GM21367 (cell line): Measurements from ENCODE around the gene POLD1.
"Not testable (repeated sequence)": the region's sequence is repeated elsewhere in the genome, so short reads cannot be mapped to it uniquely, and the experiment has no call there.

Experiments
- ATAC-seq: cut with Tn5 transposase; IDR thresholded peaks from one replicate; pipeline ENCODE4 v1.9.1; 2021; ENCODE audit not compliant: unreplicated experiment

Gene POLD1

DNA sequence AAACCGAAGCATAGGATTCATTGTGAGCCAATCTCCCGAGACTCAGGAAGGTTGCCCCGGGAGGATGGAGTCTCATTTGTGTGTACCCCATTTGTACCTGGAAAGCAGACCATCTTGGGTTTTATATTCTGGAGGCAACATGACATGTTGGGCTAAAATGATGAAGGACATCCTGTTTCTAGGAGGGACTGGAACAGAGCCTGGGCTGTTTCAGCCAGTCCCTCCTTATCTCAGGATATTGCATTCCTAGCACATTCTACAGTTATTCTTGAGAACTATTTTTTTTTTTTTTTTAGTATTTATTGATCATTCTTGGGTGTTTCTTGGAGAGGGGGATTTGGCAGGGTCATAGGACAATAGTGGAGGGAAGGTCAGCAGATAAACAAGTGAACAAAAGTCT lies 6.1 kb downstream of the POLD1 start:
- not testable (repeated sequence) for ATAC-seq

DNA sequence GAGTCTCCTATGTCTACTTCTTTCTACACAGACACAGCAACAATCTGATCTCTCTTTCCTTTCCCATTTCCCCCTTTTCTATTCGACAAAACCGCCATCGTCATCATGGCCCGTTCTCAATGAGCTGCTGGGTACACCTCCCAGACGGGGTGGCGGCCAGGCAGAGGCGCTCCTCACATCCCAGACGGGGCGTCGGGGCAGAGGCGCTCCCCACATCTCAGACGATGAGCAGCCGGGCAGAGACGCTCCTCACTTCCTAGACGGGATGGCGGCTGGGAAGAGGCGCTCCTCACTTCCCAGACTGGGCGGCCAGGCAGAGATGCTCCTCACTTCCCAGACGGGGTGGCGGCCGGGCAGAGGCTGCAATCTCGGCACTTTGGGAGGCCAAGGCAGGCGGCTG lies 6.8 kb downstream of the POLD1 start:
- not testable (repeated sequence) for ATAC-seq

DNA sequence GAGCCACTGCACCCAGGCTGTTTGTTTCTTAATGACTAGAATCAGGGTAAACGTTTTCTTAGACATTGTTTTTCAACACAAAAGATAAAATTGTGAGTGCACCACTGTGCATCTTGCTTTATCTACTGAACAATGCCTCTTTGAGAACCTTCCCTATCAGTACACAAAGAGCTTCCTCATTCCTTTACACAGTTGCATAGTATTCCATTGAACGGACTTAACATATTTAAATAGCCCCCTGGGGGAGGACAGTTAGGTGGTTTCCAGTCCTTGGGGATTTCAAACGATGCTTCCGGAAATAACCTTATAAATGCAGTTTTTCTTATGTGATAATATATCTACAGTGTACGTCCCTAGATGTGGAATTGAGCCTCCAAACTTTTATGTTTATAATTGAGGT lies 8.6 kb downstream of the POLD1 start:
- ATAC-seq, result no peak

DNA sequence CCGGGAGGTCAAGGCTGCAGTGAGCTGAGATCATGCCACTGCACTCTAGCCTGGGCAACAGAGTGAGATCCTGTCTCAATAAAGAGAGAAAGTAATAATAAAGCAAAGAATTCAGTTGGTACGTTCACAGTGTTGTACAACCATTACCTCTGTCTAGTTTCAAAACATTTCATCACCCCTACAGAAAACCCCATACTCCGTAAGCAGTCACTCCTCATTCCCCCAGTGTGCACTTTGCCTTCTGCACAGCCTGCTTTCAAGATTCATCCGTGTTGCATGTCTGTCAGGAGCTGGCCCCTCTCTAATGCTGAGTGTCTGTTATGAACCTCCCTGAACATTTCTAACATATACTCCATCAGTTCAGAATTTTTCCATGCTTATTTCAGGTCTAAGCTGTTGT lies 9.4 kb downstream of the POLD1 start:
- ATAC-seq, result no peak

DNA sequence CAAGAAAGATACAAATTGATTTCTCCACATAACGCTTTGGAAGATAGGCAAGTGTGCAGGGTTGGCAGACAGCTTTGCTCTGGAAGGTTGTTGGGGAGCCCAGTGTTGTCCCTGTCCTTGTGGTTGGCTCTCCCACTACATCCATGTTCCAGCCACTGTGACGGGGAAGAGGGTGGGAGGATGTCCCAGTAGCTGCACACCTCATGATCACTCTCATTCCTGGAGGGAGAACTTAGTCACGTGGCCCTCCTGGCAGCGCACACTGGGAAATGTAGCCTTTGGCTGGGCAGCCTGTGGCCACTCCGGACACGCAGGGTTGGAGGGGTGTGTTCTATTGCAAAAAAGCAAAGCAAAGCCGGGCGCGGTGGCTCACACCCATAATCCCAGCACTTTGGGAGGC lies 9.9 kb downstream of the POLD1 start:
- no peak for ATAC-seq

DNA sequence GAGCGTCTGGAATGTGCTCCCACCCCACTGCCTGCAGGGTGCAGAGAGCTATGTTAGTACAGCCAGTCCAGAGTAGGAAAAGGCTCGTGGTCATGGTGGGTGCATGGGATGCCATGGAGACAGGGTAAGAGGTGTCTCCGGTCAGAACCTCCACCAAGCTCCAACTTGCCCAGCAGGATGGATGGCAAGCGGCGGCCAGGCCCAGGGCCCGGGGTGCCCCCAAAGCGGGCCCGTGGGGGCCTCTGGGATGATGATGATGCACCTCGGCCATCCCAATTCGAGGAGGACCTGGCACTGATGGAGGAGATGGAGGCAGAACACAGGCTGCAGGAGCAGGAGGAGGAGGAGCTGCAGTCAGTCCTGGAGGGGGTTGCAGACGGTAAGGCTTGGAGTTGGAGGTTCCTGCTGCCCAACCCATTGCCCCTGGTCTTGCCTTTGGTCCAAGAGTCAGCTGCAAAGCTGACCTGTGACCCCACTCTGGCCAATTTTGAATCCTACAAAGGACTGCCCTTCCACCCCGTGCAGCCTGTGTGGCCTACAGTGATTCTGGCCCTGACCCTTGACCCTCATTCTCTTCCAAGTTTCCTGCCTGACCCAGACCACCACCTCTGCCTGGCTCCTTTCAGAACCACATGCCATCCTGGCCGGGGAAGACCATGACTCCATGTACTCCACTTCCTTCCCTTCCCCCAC lies 14.7 kb downstream of the POLD1 start:
- ATAC-seq, result no peak

DNA sequence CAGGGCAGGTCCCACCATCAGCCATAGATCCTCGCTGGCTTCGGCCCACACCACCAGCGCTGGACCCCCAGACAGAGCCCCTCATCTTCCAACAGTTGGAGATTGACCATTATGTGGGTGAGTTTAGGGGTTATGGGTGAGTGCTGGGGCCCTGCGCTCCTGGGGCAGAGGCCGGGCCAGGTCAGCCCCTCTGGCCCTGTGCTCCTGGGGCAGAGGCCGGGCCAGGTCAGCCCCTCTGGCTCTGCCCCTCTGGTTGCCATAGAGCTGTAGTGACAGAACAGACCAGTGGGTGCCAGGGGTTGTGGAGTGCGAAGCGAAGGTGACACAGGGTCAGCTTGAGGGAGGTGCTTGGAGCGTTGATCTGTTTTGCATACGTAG lies 15.2 kb downstream of the POLD1 start:
- no peak for ATAC-seq

DNA sequence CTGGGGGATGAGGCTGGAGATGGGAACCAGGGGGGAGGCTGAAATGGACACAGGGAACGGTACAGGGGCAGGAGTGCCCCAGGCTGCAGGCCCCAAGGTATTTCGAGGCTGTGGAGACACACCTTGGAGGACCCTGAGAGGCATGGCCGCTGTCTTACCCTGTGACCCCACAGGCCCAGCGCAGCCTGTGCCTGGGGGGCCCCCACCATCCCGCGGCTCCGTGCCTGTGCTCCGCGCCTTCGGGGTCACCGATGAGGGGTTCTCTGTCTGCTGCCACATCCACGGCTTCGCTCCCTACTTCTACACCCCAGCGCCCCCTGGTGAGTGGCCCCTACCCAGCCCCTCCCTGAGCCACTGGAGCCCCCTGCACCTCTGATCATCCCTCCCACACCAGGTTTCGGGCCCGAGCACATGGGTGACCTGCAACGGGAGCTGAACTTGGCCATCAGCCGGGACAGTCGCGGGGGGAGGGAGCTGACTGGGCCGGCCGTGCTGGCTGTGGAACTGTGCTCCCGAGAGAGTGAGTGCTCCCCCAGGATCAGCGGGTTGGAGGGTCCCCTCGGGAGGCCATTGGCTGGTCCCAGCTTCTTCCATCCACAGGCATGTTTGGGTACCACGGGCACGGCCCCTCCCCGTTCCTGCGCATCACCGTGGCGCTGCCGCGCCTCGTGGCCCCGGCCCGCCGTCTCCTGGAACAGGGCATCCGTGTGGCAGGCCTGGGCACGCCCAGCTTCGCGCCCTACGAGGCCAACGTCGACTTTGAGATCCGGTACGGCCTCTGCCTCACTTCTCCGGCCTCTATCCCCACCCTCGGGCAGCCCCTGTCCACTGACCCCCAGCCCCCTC lies 17.7 kb downstream of the POLD1 start:
- ATAC-seq, result no peak

DNA sequence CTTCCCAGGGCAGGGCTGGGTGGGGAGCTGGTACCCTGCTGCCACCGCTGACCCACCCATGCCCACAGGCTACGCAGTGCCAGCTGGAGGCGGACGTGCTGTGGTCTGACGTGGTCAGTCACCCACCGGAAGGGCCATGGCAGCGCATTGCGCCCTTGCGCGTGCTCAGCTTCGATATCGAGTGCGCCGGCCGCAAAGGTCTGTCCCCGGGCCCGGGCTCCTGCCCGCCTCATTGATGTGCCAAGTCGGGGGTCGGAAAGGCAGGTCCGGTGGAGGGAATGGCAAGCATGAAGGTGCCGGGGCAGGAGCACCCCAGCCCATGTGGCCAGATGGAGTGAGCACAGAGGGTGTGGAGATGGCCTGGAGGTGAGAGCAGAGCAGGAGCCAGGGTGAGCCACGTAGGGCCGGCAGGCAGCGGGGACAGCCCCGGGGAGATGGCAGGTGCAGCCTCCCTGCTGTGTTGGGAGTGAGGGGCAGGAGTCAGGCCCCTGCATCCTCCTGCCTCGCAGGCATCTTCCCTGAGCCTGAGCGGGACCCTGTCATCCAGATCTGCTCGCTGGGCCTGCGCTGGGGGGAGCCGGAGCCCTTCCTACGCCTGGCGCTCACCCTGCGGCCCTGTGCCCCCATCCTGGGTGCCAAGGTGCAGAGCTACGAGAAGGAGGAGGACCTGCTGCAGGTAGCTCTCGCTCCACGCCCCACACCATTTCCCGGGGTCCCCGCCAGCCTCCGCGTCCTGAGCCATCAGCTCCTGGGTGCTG lies 18.6 kb downstream of the POLD1 start:
- ATAC-seq, result no peak

DNA sequence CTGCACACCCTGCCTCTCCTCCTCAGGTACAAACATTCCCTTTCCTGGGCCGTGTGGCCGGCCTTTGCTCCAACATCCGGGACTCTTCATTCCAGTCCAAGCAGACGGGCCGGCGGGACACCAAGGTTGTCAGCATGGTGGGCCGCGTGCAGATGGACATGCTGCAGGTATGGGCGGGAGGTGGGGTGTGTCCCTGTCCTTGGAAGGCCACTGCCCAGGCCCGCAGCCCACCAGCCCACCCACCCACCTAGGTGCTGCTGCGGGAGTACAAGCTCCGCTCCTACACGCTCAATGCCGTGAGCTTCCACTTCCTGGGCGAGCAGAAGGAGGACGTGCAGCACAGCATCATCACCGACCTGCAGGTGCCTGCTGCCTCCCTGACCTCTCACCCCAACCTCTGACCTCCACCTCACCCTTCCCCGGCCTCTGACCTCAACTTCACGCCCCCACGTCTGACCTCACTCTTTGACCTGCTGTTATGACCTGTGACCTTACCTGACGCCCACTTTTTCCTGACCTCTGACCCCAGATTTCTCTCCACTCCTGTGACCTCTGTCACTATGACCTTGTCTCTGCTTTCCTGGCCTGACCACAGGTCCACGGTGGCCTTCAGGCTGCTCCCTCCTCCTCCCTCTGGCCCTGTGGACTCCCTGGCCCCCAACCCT lies 22.1 kb downstream of the POLD1 start:
- ATAC-seq, result no peak

DNA sequence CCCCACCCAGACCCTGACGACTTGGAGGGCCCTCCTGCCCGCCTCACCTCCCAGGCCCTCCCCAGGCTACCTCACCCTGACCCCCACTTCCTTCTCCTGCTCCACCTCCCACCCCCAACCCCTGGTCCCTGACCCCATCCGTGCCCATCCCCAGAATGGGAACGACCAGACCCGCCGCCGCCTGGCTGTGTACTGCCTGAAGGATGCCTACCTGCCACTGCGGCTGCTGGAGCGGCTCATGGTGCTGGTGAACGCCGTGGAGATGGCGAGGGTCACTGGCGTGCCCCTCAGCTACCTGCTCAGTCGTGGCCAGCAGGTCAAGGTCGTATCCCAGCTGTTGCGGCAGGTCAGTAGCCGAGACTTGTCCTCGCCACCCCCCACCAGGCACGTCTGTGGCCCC lies 22.7 kb downstream of the POLD1 start:
- ATAC-seq, result no peak

DNA sequence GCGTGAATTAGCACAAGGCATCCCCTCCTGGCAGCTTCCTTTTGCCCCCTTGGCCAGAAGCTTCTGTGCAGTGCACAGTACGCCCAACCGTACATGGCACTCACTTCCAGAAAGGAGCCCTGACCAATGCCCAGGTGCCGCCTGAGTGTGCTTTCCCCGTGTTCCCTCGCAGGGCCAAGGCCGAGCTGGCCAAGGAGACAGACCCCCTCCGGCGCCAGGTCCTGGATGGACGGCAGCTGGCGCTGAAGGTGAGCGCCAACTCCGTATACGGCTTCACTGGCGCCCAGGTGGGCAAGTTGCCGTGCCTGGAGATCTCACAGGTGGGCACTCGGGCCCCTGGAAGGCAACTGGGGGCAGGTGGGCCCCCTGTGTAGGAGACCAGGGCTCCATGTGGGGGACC lies 25.2 kb downstream of the POLD1 start:
- no peak for ATAC-seq

DNA sequence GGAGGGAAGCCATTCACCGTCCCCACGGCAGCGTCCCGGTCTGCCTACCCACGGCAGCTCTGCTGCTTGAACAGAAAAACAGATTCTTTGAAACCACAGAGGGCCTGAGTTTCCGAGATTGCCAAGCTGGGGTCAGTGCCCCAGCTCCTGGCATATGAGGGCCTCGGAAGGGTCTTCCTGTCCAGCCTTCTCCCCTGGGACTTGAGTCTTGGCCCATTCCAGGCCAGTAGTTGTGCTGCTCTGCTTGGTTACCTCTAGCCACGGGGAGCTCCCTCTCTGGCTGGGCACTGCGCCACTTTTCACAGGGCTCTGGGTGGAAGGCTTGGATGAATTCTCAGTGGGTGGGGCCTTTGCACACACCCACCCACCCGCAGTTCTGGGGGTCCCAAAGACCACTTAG lies 26.0 kb downstream of the POLD1 start:
- no peak for ATAC-seq

DNA sequence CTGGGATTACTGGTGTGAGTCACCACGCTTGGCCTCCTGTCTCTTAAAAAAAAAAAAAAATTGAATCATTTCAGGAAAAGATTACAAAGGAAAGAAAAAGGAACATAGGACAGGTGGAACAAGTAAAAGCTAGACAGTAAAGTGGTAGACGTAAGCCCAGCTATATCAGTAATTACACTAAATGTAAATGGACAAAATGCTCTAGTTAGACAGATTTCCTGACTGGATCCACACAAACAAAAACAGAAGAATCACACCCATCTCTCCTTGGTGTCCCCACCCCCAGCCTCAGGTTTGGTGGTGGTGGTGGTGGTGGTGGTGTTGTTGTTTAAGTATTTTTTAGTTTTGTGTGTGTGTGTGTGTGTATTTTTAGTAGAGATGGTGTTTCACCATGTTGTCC lies 28.3 kb downstream of the POLD1 start:
- ATAC-seq, result no peak

DNA sequence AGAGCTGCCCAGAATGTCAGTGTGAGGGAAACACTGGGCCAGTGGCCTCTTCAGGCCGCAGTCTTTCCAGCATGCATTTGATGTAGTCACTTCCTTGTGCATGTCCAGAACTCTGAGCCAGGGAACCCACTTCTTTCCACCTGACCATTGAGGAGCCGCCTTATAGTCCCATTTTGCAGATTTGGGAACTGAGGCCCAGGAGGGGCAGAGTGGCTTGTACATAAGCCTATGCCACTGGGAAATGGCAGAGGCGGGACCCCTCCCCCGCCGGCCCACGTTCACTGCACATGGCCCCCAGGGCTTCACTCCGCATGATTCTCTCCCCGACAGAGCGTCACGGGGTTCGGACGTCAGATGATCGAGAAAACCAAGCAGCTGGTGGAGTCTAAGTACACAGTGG lies 28.9 kb downstream of the POLD1 start:
- ATAC-seq, result no peak

DNA sequence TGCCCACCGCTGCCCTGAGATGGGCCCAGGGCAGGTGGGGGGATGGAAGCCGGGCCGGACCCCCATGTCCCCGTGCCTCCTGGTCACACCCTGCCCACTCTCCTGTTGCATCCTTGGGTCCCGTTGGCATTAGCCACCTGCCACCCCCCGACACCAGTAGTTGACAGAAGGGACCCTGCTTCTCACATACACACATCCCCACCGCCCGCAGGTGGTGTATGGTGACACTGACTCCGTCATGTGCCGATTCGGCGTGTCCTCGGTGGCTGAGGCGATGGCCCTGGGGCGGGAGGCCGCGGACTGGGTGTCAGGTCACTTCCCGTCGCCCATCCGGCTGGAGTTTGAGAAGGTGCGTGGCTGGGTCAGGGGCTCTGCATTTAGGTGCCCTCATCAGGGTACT lies 29.4 kb downstream of the POLD1 start:
- no peak for ATAC-seq

DNA sequence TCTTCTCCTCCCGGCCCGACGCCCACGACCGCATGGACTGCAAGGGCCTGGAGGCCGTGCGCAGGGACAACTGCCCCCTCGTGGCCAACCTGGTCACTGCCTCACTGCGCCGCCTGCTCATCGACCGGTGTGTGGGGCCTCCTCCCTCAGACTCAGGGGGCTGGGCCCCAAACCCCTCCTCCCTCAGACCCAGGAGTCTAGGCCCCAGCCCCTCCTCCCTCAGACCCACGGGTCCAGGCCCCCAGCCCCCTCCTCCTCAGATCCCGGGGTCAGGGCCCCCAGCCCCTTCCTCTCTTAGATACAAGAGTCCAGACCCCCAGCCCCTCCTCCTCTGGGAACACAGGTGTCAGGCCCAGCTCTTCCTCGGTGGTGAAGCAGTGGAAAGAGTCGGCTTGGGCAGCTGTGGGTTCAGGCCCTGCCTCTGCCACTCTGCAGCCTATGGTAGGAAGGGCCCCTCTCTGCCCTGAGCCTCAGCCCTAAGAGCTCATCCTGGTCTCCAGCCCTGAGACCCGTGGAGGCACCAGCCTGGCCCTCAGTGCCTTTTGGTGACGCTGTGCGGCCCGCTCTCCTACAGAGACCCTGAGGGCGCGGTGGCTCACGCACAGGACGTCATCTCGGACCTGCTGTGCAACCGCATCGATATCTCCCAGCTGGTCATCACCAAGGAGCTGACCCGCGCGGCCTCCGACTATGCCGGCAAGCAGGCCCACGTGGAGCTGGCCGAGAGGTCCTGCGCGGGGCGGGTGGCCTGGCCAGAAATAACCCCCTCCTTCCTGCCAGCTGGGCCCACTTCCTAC lies 30.9 kb downstream of the POLD1 start:
- ATAC-seq, result no peak

DNA sequence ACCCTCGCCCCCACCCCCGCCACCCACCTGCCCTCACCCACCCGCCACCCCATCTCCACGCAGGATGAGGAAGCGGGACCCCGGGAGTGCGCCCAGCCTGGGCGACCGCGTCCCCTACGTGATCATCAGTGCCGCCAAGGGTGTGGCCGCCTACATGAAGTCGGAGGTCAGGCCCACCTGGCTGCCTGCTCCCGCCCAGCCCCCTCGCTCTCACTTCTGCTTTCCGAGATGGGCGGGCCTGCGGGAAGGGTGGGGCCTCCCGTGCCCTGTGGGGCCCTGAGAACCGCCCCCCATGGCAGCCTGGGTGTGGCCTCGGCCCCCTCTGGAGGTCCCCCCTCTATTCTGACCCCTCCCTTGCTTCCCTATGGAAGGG lies 31.5 kb downstream of the POLD1 start:
- no peak for ATAC-seq

DNA sequence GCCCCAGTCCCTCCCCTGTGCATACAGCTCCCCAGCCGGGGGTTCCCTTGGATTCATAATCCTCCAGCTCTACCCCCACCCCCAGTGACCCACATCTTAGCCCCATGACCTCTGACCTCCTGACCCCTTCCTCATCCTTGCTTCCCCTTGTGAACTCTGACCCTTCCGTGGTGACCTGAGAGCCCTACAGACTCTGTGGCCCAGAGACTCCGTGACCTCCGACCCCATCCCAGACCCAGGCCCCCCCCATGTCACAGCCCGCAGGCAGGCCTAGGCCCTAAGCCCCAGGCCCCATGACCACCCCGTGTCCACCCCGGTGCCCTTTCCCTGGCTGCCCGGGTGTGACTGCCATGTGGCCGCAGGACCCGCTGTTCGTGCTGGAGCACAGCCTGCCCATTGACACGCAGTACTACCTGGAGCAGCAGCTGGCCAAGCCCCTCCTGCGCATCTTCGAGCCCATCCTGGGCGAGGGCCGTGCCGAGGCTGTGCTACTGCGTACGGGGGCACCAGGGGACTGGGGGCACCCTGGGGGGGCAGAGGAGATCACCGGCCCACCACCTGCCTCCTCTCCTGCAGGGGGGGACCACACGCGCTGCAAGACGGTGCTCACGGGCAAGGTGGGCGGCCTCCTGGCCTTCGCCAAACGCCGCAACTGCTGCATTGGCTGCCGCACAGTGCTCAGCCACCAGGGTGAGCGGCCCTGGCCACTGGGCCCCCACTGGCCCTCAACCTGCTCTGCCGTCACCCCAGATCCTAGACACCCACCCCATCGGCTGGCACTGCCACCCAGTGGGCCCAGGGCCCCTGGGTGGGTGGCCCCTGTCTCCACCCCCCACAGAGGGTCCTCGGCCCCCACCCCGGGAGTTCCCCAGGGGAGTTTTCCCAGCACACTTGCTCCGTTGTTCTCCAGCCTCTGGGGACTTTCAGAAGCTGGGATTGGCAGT lies 32.2 kb downstream of the POLD1 start:
- no peak for ATAC-seq
